Muscle of leg (tissue), 16 donors: ENCODE measurements around the gene MOGAT1. TPM values are rescaled to one million over a fixed set of nuclear protein-coding genes. Genes with fewer than 3 reads are reported as not detected.
A peak's percentile ranks its signal among the peaks of the same experiment; 100 is the strongest.

Source experiments
- DNase-seq: peaks from one replicate; pipeline ENCODE4 v3.0.0; 2013
- H3K27ac ChIP-seq: one replicate; pipeline ENCODE4 v1.5.1; 2013; ENCODE audit warnings: mild to moderate bottlenecking, low read length, control low read depth
- H3K27me3 ChIP-seq: one replicate; pipeline ENCODE4 v1.6.1; 2013; ENCODE audit warnings: low read length; ENCODE audit not compliant: control insufficient read depth, insufficient read depth
- H3K36me3 ChIP-seq: one replicate; pipeline ENCODE4 v1.6.1; 2013; ENCODE audit warnings: low read length; ENCODE audit not compliant: control insufficient read depth, insufficient read depth
- H3K4me1 ChIP-seq: one replicate; pipeline ENCODE4 v1.6.1; 2013; ENCODE audit warnings: low read length; ENCODE audit not compliant: control insufficient read depth, insufficient read depth
- H3K4me3 ChIP-seq: one replicate; pipeline ENCODE4 v1.5.1; 2013; ENCODE audit warnings: low read length, control low read depth
- H3K9me3 ChIP-seq: replicated peaks from 2 replicates; pipeline ENCODE4 v1.6.1; 2013; ENCODE audit warnings: low read depth, low read length; ENCODE audit not compliant: control insufficient read depth
- WGBS: methylation state at CpG from one replicate; pipeline ENCODE4 v1.1.5; 2013; ENCODE audit warnings: missing lambda C conversion rate; ENCODE audit not compliant: insufficient coverage; 5-methylcytosine and 5-hydroxymethylcytosine counted together
- long read RNA-seq, 11 donors: transcript quantifications; one replicate each; lab custom pipeline, GENCODE V29; 2026
- polyA plus RNA-seq, 8 donors: library from polyadenylated mRNA; unstranded; fragments of 120-200 nt; gene quantifications; one replicate each; pipeline versions ENCODE4 v1.2.1 to v1.2.3, GENCODE V29; 2013; ENCODE audit warnings: inconsistent platforms in 1 of 8, low replicate concordance in 1 of 8; ENCODE audit not compliant: insufficient read length in 8 of 8, insufficient read depth in 1 of 8
- total RNA-seq: library from RNA; stranded (reverse); fragments of 120-200 nt; gene quantifications from one replicate; pipeline ENCODE4 v1.2.4, GENCODE V29; 2013

Gene MOGAT1
- total RNA-seq (not detected), polyA plus RNA-seq (not detected)
- long read RNA-seq, donor 1: 0 reads
- long read RNA-seq, donor 2: 0 reads
- long read RNA-seq, donor 3: 0 reads
- long read RNA-seq, donor 4: 0 reads
- long read RNA-seq, donor 5: 0 reads
- long read RNA-seq, donor 6: 0 reads
- long read RNA-seq, donor 7: 0 reads
- long read RNA-seq, donor 8: 0 reads
- long read RNA-seq, donor 9: 0 reads
- long read RNA-seq, donor 10: 0 reads
- long read RNA-seq, donor 11: 0 reads

- Histone ChIP-seq H3K4me1 (peaks cover 5% of the 10 kb centered on the region), H3K36me3 (no peaks in the 10 kb centered on the region), H3K27me3 (peaks cover 31% of the 10 kb centered on the region), H3K9me3 (no peaks in the 10 kb centered on the region), H3K27ac (no peak within 1 kb of the TSS), H3K4me3 (peak within 1 kb of the TSS; percentile 32)
- peak; percentile 25 for DNase-seq
- under 1% methylated on average over 63 of the region's 66 CpGs for WGBS
Measured at GRCh38 chr2:222671259-222672067, at the start of gene MOGAT1. Gene MOGAT1, plus strand, starts transcription at chr2:222671658. Its CDS starts 128 bp downstream, at chr2:222671786.

- H3K9me3 ChIP-seq: no peaks in the 10 kb centered on the region
- no peak overlapping the region for H3K4me3 ChIP-seq
- peaks cover 39% of the 10 kb centered on the region for H3K36me3 ChIP-seq
- no peaks in the 10 kb centered on the region for H3K27me3 ChIP-seq
- DNase-seq: no peak
- H3K4me1 ChIP-seq: no peaks in the 10 kb centered on the region
- WGBS: 83% methylated on average over 2 of the region's 4 CpGs
- H3K27ac ChIP-seq: no peak overlapping the region
Measured at GRCh38 chr2:222621893-222622292, 49.6 kb upstream of the MOGAT1 start.

- Histone ChIP-seq H3K36me3 (peaks cover 40% of the 10 kb centered on the region), H3K4me3 (no peak overlapping the region), H3K27ac (no peak overlapping the region), H3K4me1 (no peaks in the 10 kb centered on the region), H3K9me3 (no peaks in the 10 kb centered on the region), H3K27me3 (no peaks in the 10 kb centered on the region)
- DNase-seq: no peak
- WGBS: no CpG with 5 or more reads among the region's 2 CpGs
Measured at GRCh38 chr2:222622910-222623309, 48.5 kb upstream of the MOGAT1 start.

- 92% methylated on average over 1 of the region's 6 CpGs for WGBS
- H3K9me3 ChIP-seq: no peaks in the 10 kb centered on the region
- H3K36me3 ChIP-seq: peaks cover 42% of the 10 kb centered on the region
- no peak overlapping the region for H3K4me3 ChIP-seq
- H3K27me3 ChIP-seq: no peaks in the 10 kb centered on the region
- DNase-seq: no peak
- no peaks in the 10 kb centered on the region for H3K4me1 ChIP-seq
- no peak overlapping the region for H3K27ac ChIP-seq
Measured at GRCh38 chr2:222623756-222624309, 47.6 kb upstream of the MOGAT1 start.

- Histone ChIP-seq H3K27me3 (no peaks in the 10 kb centered on the region), H3K9me3 (no peaks in the 10 kb centered on the region), H3K4me1 (no peaks in the 10 kb centered on the region), H3K27ac (no peak overlapping the region), H3K4me3 (no peak overlapping the region), H3K36me3 (peaks cover 39% of the 10 kb centered on the region)
- no CpG with 5 or more reads among the region's 5 CpGs for WGBS
- DNase-seq: no peak
Measured at GRCh38 chr2:222627764-222628163, 43.7 kb upstream of the MOGAT1 start.

- DNase-seq: no peak
Measured at GRCh38 chr2:222635295-222635694, 36.2 kb upstream of the MOGAT1 start.

GRCh38 chr2:222637067-222637466 is 34.4 kb upstream of the MOGAT1 start:
- H3K9me3 ChIP-seq: peaks cover 2% of the 10 kb centered on the region
- no peak for DNase-seq
- no peak overlapping the region for H3K4me3 ChIP-seq
- no peaks in the 10 kb centered on the region for H3K27me3 ChIP-seq
- no peaks in the 10 kb centered on the region for H3K4me1 ChIP-seq
- H3K27ac ChIP-seq: no peak overlapping the region
- peaks cover 34% of the 10 kb centered on the region for H3K36me3 ChIP-seq
- no CpG with 5 or more reads among the region's 1 CpG for WGBS

More at GRCh38 chr2:222635295-222635694, 36.2 kb upstream of the MOGAT1 start:
- Histone ChIP-seq H3K27me3 (no peaks in the 10 kb centered on the region), H3K4me1 (no peaks in the 10 kb centered on the region), H3K4me3 (no peak overlapping the region), H3K27ac (no peak overlapping the region), H3K36me3 (peaks cover 31% of the 10 kb centered on the region), H3K9me3 (peaks cover 2% of the 10 kb centered on the region)
- 83% methylated on average over 1 of the region's 1 CpG for WGBS

- peaks cover 2% of the 10 kb centered on the region for H3K9me3 ChIP-seq
- H3K4me3 ChIP-seq: no peak overlapping the region
- H3K27me3 ChIP-seq: no peaks in the 10 kb centered on the region
- H3K4me1 ChIP-seq: no peaks in the 10 kb centered on the region
- no peak overlapping the region for H3K27ac ChIP-seq
- WGBS: 100% methylated on average over 1 of the region's 2 CpGs
- H3K36me3 ChIP-seq: peaks cover 29% of the 10 kb centered on the region
- DNase-seq: no peak
Measured at GRCh38 chr2:222641336-222641735, 30.1 kb upstream of the MOGAT1 start.

GRCh38 chr2:222643134-222643533 is 28.3 kb upstream of the MOGAT1 start:
- H3K9me3 ChIP-seq: peaks cover 2% of the 10 kb centered on the region
- no peak for DNase-seq
- no CpG with 5 or more reads among the region's 1 CpG for WGBS
- no peaks in the 10 kb centered on the region for H3K27me3 ChIP-seq
- no peak overlapping the region for H3K27ac ChIP-seq
- H3K4me3 ChIP-seq: no peak overlapping the region
- H3K4me1 ChIP-seq: no peaks in the 10 kb centered on the region
- H3K36me3 ChIP-seq: peaks cover 28% of the 10 kb centered on the region

- Histone ChIP-seq H3K4me1 (no peaks in the 10 kb centered on the region), H3K27me3 (no peaks in the 10 kb centered on the region), H3K27ac (no peak overlapping the region), H3K36me3 (peaks cover 21% of the 10 kb centered on the region), H3K9me3 (no peaks in the 10 kb centered on the region), H3K4me3 (no peak overlapping the region)
- no peak for DNase-seq
- WGBS: 67% methylated on average over 1 of the region's 3 CpGs
Measured at GRCh38 chr2:222646008-222646407, 25.4 kb upstream of the MOGAT1 start.
